Tibial nerve (tissue), 3 donors: Measurements from ENCODE around the gene EXOC4.

Experiments
- EP300 ChIP-seq, 2 donors: sonication (generic); formaldehyde crosslinking; IDR thresholded peaks; one replicate each; pipeline ENCODE4 v1.6.1; 2017; ENCODE audit warnings: antibody characterized with exemption in 2 of 2, mild to moderate bottlenecking in 1 of 2
- POLR2A ChIP-seq, 2 donors: fragments of 450-650 bp; IDR thresholded peaks; one replicate each; pipeline ENCODE4 v1.6.1; 2017; ENCODE audit warnings: antibody characterized with exemption in 2 of 2, mild to moderate bottlenecking in 2 of 2, moderate library complexity in 2 of 2

DNA sequence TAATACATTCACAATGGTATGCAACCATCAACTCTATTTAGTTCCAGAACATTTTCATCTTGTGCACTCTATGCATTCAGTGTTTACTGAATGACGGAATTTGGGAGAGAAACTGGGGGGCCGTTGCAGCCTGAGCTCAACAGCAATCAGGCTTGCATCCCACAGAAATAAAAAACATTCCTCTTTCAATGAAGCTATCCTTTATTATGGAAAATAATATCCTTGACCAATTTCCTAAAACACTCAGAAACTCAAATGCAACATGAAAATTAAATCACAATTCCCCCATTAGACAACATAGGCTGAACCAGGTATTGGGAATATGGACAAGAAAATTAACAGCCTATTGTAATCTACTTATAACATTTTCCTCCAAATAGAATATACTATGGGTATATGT lies 6.3 kb upstream of the EXOC4 start:
- TF ChIP-seq POLR2A (IDR thresholded peaks at IDR 0.05), result no peak
- TF ChIP-seq EP300 (IDR thresholded peaks at IDR 0.05), result no peak
